Colon (tissue), 2 donors: ENCODE results near the gene COBLL1.

Experiments used
- FAIRE-seq: peaks from 2 replicates; lab custom pipeline; 2012; peaks lifted over from hg19 to GRCh38; lab: Jason Lieb, UNC
- donor health status: control.
- donor health status: control.

COBLL1 gene

GRCh38 chr2:164756773-164757172 lies 84.8 kb downstream of the COBLL1 start:
- FAIRE-seq = no peak

- FAIRE-seq = no peak
These were observed 85.7 kb downstream of the COBLL1 start for GRCh38 chr2:164755952-164756351.

- no peak for FAIRE-seq
These were observed 87.2 kb downstream of the COBLL1 start for GRCh38 chr2:164754157-164755093.

GRCh38 chr2:164752956-164753355 lies 88.7 kb downstream of the COBLL1 start:
- FAIRE-seq = no peak

- FAIRE-seq = no peak
These were observed 93.7 kb downstream of the COBLL1 start for GRCh38 chr2:164747783-164748433.

GRCh38 chr2:164747140-164747539 lies 94.5 kb downstream of the COBLL1 start:
- FAIRE-seq = no peak

GRCh38 chr2:164746713-164747112 lies 94.9 kb downstream of the COBLL1 start:
- FAIRE-seq = no peak

- FAIRE-seq = peak; percentile 36
These were observed 96.4 kb downstream of the COBLL1 start for GRCh38 chr2:164745012-164745797.

GRCh38 chr2:164742738-164743317 lies 98.8 kb downstream of the COBLL1 start:
- peak; percentile 51 for FAIRE-seq

- FAIRE-seq = no peak
These were observed 101.7 kb downstream of the COBLL1 start for GRCh38 chr2:164739966-164740365.

- no peak for FAIRE-seq
These were observed 104.0 kb downstream of the COBLL1 start for GRCh38 chr2:164737612-164738081.

GRCh38 chr2:164735309-164735919 lies 106.2 kb downstream of the COBLL1 start:
- FAIRE-seq = no peak

GRCh38 chr2:164734196-164734595 lies 107.4 kb downstream of the COBLL1 start:
- FAIRE-seq = no peak

- no peak for FAIRE-seq
These were observed 116.1 kb downstream of the COBLL1 start for GRCh38 chr2:164725542-164725941.

GRCh38 chr2:164722616-164723338 lies 118.8 kb downstream of the COBLL1 start:
- no peak for FAIRE-seq

GRCh38 chr2:164721430-164721829 lies 120.2 kb downstream of the COBLL1 start:
- FAIRE-seq = no peak

GRCh38 chr2:164719996-164720941 lies 121.4 kb downstream of the COBLL1 start:
- no peak for FAIRE-seq

GRCh38 chr2:164717000-164717803 lies 124.4 kb downstream of the COBLL1 start:
- FAIRE-seq = peak; percentile 71

- no peak for FAIRE-seq
These were observed 127.2 kb downstream of the COBLL1 start for GRCh38 chr2:164714471-164714870.
